GM12872 (cell line): ENCODE measurements around the gene PYGM.

Experiments used
- CTCF ChIP-seq: IDR thresholded peaks from 3 replicates; pipeline ENCODE4 v1.5.1; 2011; ENCODE audit warnings: low read depth, mild to moderate bottlenecking, low read length, moderate library complexity; ENCODE audit not compliant: insufficient read depth

PYGM gene

GRCh38 chr11:64764753-64765152 lies 5.0 kb upstream of the PYGM start:
- no peak for TF ChIP-seq CTCF

- no peak for TF ChIP-seq CTCF
Observed at GRCh38 chr11:64764040-64764611, 4.4 kb upstream of the PYGM start.

- no peak for TF ChIP-seq CTCF
Observed at GRCh38 chr11:64763526-64764039, 3.8 kb upstream of the PYGM start.

GRCh38 chr11:64762674-64763525 lies 3.1 kb upstream of the PYGM start:
- TF ChIP-seq CTCF: no peak

- no peak for TF ChIP-seq CTCF
Observed at GRCh38 chr11:64762277-64762673, 2.5 kb upstream of the PYGM start.

- no peak for TF ChIP-seq CTCF
Observed at GRCh38 chr11:64760759-64761420, 1.1 kb upstream of the PYGM start.

- no peak for TF ChIP-seq CTCF
Observed at GRCh38 chr11:64759131-64759721, 548 bp downstream of the PYGM start.
